ENCODE data around the gene HCAR2.

GRCh38 chr12:122747224-122748135 lies 44.3 kb upstream of the HCAR2 start:
- TF ChIP-seq, protein P1, sequence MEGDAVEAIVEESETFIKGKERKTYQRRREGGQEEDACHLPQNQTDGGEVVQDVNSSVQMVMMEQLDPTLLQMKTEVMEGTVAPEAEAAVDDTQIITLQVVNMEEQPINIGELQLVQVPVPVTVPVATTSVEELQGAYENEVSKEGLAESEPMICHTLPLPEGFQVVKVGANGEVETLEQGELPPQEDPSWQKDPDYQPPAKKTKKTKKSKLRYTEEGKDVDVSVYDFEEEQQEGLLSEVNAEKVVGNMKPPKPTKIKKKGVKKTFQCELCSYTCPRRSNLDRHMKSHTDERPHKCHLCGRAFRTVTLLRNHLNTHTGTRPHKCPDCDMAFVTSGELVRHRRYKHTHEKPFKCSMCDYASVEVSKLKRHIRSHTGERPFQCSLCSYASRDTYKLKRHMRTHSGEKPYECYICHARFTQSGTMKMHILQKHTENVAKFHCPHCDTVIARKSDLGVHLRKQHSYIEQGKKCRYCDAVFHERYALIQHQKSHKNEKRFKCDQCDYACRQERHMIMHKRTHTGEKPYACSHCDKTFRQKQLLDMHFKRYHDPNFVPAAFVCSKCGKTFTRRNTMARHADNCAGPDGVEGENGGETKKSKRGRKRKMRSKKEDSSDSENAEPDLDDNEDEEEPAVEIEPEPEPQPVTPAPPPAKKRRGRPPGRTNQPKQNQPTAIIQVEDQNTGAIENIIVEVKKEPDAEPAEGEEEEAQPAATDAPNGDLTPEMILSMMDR (IDR thresholded peaks at IDR 0.05 in 4 of 5, conservative IDR thresholded peaks at IDR 0.05 in 1 of 5), result no peak
- TF ChIP-seq POLR2A (IDR thresholded peaks at IDR 0.05), result no peak

Data from gastrocnemius medialis (tissue), 4 donors.